Stimulated activated naive CD8-positive, alpha-beta T cell treated with anti-CD3 and anti-CD28 coated beads, Interleukin-15, Interleukin-2, amounts not matched to agents 100 U/mL and 50 U/mL, for 24 hours (primary cell): Measurements from ENCODE around the gene E2F3.
A peak's percentile ranks its signal among the peaks of the same experiment; 100 is the strongest.
"Not testable (repeated sequence)": the region's sequence is repeated elsewhere in the genome, so short reads cannot be mapped to it uniquely, and the experiment has no call there.

Source experiments
- ATAC-seq: fragments of 150-1000 bp; cut with Tn5 transposase; one replicate; pipeline ENCODE4 v1.10.0; 2021
- DNase-seq: peaks from one replicate; pipeline ENCODE4 v3.0.0; 2021

Gene E2F3

GRCh38 chr6:20467437-20467836, 65.8 kb downstream of the E2F3 start:
- no peak for DNase-seq
- peak; percentile 36 for ATAC-seq

GRCh38 chr6:20468209-20468608, 66.5 kb downstream of the E2F3 start:
- ATAC-seq (no peak), DNase-seq (no peak)

GRCh38 chr6:20472748-20473147, 71.1 kb downstream of the E2F3 start:
- no peak for ATAC-seq
- no peak for DNase-seq

GRCh38 chr6:20473518-20473917, 71.8 kb downstream of the E2F3 start:
- DNase-seq (no peak), ATAC-seq (no peak)

- ATAC-seq = no peak
- DNase-seq = no peak
These were observed 73.3 kb downstream of the E2F3 start for GRCh38 chr6:20474874-20475542.

GRCh38 chr6:20476501-20477043, 74.9 kb downstream of the E2F3 start:
- ATAC-seq (no peak), DNase-seq (no peak)

GRCh38 chr6:20477485-20477884, 75.8 kb downstream of the E2F3 start:
- DNase-seq = no peak

GRCh38 chr6:20479060-20479459, 77.4 kb downstream of the E2F3 start:
- no peak for DNase-seq
- ATAC-seq = no peak

More at GRCh38 chr6:20477485-20477884, 75.8 kb downstream of the E2F3 start:
- ATAC-seq = no peak

GRCh38 chr6:20479526-20479925, 77.8 kb downstream of the E2F3 start:
- ATAC-seq (no peak), DNase-seq (no peak)

- ATAC-seq (no peak), DNase-seq (no peak)
These were observed 79.6 kb downstream of the E2F3 start for GRCh38 chr6:20481281-20481680.

- no peak for DNase-seq
These were observed 82.3 kb downstream of the E2F3 start for GRCh38 chr6:20483887-20484497.

GRCh38 chr6:20486641-20487040, 85.0 kb downstream of the E2F3 start:
- no peak for DNase-seq

More at GRCh38 chr6:20483887-20484497, 82.3 kb downstream of the E2F3 start:
- no peak for ATAC-seq

GRCh38 chr6:20487669-20488375, 86.1 kb downstream of the E2F3 start:
- no peak for DNase-seq
- ATAC-seq = no peak

More at GRCh38 chr6:20486641-20487040, 85.0 kb downstream of the E2F3 start:
- ATAC-seq = no peak

- DNase-seq (no peak), ATAC-seq (no peak)
These were observed 88.9 kb downstream of the E2F3 start for GRCh38 chr6:20490591-20490990.

GRCh38 chr6:20492099-20492498, 90.4 kb downstream of the E2F3 start:
- no peak for ATAC-seq
- no peak for DNase-seq

- ATAC-seq = no peak
These were observed 95.7 kb downstream of the E2F3 start for GRCh38 chr6:20497216-20498040.

GRCh38 chr6:20498041-20498385, 96.3 kb downstream of the E2F3 start:
- DNase-seq = no peak

More at GRCh38 chr6:20497216-20498040, 95.7 kb downstream of the E2F3 start:
- DNase-seq = no peak

GRCh38 chr6:20509212-20509611, 107.5 kb downstream of the E2F3 start:
- DNase-seq (no peak), ATAC-seq (no peak)

More at GRCh38 chr6:20498041-20498385, 96.3 kb downstream of the E2F3 start:
- ATAC-seq = no peak

- no peak for ATAC-seq
- DNase-seq = no peak
These were observed 110.2 kb downstream of the E2F3 start for GRCh38 chr6:20511852-20512251.

- DNase-seq, ATAC-seq: not testable (repeated sequence)
These were observed 123.5 kb downstream of the E2F3 start for GRCh38 chr6:20525208-20525607.

GRCh38 chr6:20529086-20529448, 127.4 kb downstream of the E2F3 start:
- ATAC-seq = peak; percentile 74
- DNase-seq = not testable (repeated sequence)

GRCh38 chr6:20532881-20533280, 131.2 kb downstream of the E2F3 start:
- no peak for ATAC-seq
- no peak for DNase-seq
